GM12878 (cell line): Measurements from ENCODE around the gene CDC42BPB.

Experiments
- FOXK2 ChIP-seq: fragments of 450-650 bp; IDR thresholded peaks from 2 replicates; pipeline ENCODE4 v1.6.1; 2017; ENCODE audit warnings: mild to moderate bottlenecking, moderate library complexity
- SMC3 ChIP-seq: IDR thresholded peaks from 2 replicates; pipeline ENCODE4 v1.6.1; 2011; ENCODE audit warnings: low read length, improper control_type of control experiment, borderline replicate concordance
- SRF ChIP-seq, 2 experiments: IDR thresholded peaks; 2 replicates each; pipeline ENCODE4 v1.6.1; 2011; ENCODE audit warnings: low read depth in 2 of 2, low read length in 2 of 2, mild to moderate bottlenecking in 1 of 2, moderate library complexity in 1 of 2
- ZNF274 ChIP-seq: IDR thresholded peaks from one replicate; pipeline ENCODE4 v1.8.0; 2011; ENCODE audit not compliant: insufficient read length, insufficient read depth

DNA sequence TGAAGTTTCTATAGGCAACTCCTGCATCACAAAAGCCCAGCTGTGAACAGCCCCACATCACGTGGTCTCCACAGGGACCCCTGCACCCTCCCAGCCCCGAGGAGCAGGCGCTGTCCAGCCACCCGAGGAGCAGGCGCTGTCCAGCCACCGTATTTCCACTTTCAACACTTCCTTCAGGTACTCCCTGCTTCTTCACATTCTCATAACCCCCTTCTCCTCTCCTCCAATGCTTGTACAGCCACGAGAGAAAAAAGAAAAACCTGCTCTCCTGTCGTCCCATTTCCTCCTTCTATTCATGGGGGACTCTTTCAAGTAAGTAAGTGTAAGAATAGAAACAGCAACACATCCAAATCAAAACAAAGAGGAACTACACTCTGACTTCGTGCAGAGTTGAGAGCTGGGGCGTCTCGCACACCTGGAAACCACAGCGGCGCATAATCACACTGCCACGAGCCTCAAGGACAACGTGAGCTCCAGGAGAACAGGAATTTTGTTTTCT is 11.9 kb downstream of the CDC42BPB start:
- TF ChIP-seq SRF (IDR thresholded peaks at IDR 0.05; ENCODE audit: low read depth in 2 of 2, low read length in 2 of 2) (no peak), FOXK2 (no peak), ZNF274 (no peak), SMC3 (no peak)
